SK-N-SH (cell line): ENCODE measurements around the gene WLS. TPM values are rescaled to one million over a fixed set of nuclear protein-coding genes. Genes with fewer than 3 reads are reported as not detected.

Source experiments
- CTCF ChIA-PET: fragments of 300-600, 350-600 bp; formaldehyde crosslinking; extraction: SDS; loops from one replicate; lab custom pipeline; 2021; lab: Yijun Ruan, JAX
- POLR2A ChIA-PET: fragments of 350-600 bp; sonication (Branson Sonifier 250); formaldehyde crosslinking; extraction: SDS; loops from one replicate; lab custom pipeline; 2020; ENCODE audit warnings: antibody characterized with exemption, inconsistent platforms; lab: Yijun Ruan, JAX
- DNase-seq: peaks from one replicate; pipeline ENCODE4 v3.0.0; 2012
- H2AFZ ChIP-seq: fragments of 200-600 bp; sonication (generic); 2 replicates; pipeline ENCODE4 v1.8.1; 2016; ENCODE audit warnings: antibody characterized with exemption, mild to moderate bottlenecking, low read depth
- H3F3A ChIP-seq: fragments of 200-600 bp; sonication (generic); replicated peaks from 2 replicates; pipeline ENCODE3; 2016; ENCODE audit warnings: antibody characterized with exemption, mild to moderate bottlenecking; ENCODE audit not compliant: insufficient read depth
- H3K27ac ChIP-seq, 2 experiments: fragments of 200-500 bp in 1 of 2; fragments of 200-600 bp in 1 of 2; sonication (Bioruptor generic) in 1 of 2; sonication (generic), shearing (Covaris generic) in 1 of 2; 2 replicates each; pipeline versions ENCODE4 v1.5.1 to v1.6.1; 2014 to 2016; ENCODE audit warnings: low read depth in 2 of 2, inconsistent platforms in 1 of 2, low read length in 1 of 2, mild to moderate bottlenecking in 1 of 2, mixed read lengths in 1 of 2
- H3K27me3 ChIP-seq: fragments of 200-600 bp; sonication (generic), shearing (Covaris generic); 2 replicates; pipeline ENCODE4 v1.6.1; 2016; ENCODE audit warnings: mixed run types; ENCODE audit not compliant: insufficient read depth
- H3K36me3 ChIP-seq, 2 experiments: fragments of 200-500 bp in 1 of 2; fragments of 200-600 bp in 1 of 2; sonication (Bioruptor generic) in 1 of 2; sonication (generic) in 1 of 2; replicated peaks in 1 of 2; 2 replicates each; pipeline versions ENCODE3 to v1.5.1; 2014 to 2016; ENCODE audit warnings: low read length in 1 of 2, mild to moderate bottlenecking in 1 of 2; ENCODE audit not compliant: insufficient read depth in 2 of 2, control insufficient read depth in 1 of 2
- H3K4me1 ChIP-seq, 2 experiments: fragments of 200-500 bp in 1 of 2; fragments of 200-600 bp in 1 of 2; sonication (Bioruptor generic) in 1 of 2; sonication (generic), shearing (Covaris generic) in 1 of 2; 2 replicates each; pipeline versions ENCODE4 v1.5.1 to v1.6.1; 2014 to 2016; ENCODE audit warnings: low read depth in 1 of 2, low read length in 1 of 2, mixed run types in 1 of 2; ENCODE audit not compliant: insufficient read depth in 2 of 2, control insufficient read depth in 1 of 2
- H3K4me2 ChIP-seq: fragments of 200-600 bp; sonication (generic), shearing (Covaris generic); 2 replicates; pipeline ENCODE4 v1.6.1; 2017; ENCODE audit warnings: mixed run types
- H3K4me3 ChIP-seq, 2 experiments: fragments of 200-500 bp in 1 of 2; fragments of 200-600 bp in 1 of 2; sonication (Bioruptor generic) in 1 of 2; sonication (generic), shearing (Covaris generic) in 1 of 2; 2 replicates each; pipeline versions ENCODE4 v1.5.1 to v1.8.1; 2014 to 2016; ENCODE audit warnings: low read depth in 2 of 2, inconsistent platforms in 1 of 2, low read length in 1 of 2, mild to moderate bottlenecking in 1 of 2, mixed read lengths in 1 of 2, moderate library complexity in 1 of 2
- H3K79me2 ChIP-seq: fragments of 200-600 bp; sonication (generic); 2 replicates; pipeline ENCODE4 v1.8.1; 2017; ENCODE audit warnings: mild to moderate bottlenecking; ENCODE audit not compliant: insufficient read depth
- H3K9ac ChIP-seq: fragments of 200-600 bp; sonication (generic); 2 replicates; pipeline ENCODE4 v1.6.1; 2017; ENCODE audit warnings: mixed run types
- H3K9me2 ChIP-seq: fragments of 200-600 bp; sonication (generic); 2 replicates; pipeline ENCODE4 v1.6.1; 2017; ENCODE audit warnings: mixed run types
- H3K9me3 ChIP-seq: fragments of 200-600 bp; sonication (generic); 2 replicates; pipeline ENCODE4 v1.6.1; 2017; ENCODE audit warnings: mixed run types, mild to moderate bottlenecking, moderate library complexity
- H4K20me1 ChIP-seq: fragments of 200-600 bp; sonication (generic); 2 replicates; pipeline ENCODE4 v1.6.1; 2017; ENCODE audit warnings: mild to moderate bottlenecking, mixed run types; ENCODE audit not compliant: insufficient read depth
- CHD2 ChIP-seq: fragments of 150-350 bp; IDR thresholded peaks from 2 replicates; pipeline ENCODE4 v1.6.1; 2018; ENCODE audit warnings: low read length; ENCODE audit not compliant: partially characterized antibody
- ELF1 ChIP-seq: IDR thresholded peaks from 2 replicates; pipeline ENCODE4 v1.4.0; 2012
- EZH2phosphoT487 ChIP-seq: fragments of 200-600 bp; sonication (generic); IDR thresholded peaks from 2 replicates; pipeline ENCODE4 v1.6.1; 2017; ENCODE audit warnings: low read depth, mixed run types, mild to moderate bottlenecking, antibody characterized with exemption, moderate library complexity, borderline replicate concordance
- JUND ChIP-seq: IDR thresholded peaks from 2 replicates; pipeline ENCODE4 v1.4.0; 2012
- MEF2A ChIP-seq: IDR thresholded peaks from 2 replicates; pipeline ENCODE4 v1.4.0; 2012; ENCODE audit warnings: low read depth, borderline replicate concordance
- MXI1 ChIP-seq: IDR thresholded peaks from 2 replicates; pipeline ENCODE4 v1.6.1; 2012; ENCODE audit warnings: mild to moderate bottlenecking, low read depth, low read length, improper control_type of control experiment
- NFIC ChIP-seq: IDR thresholded peaks from 2 replicates; pipeline ENCODE4 v1.4.0; 2012; ENCODE audit warnings: borderline replicate concordance
- PBX3 ChIP-seq: IDR thresholded peaks from 2 replicates; pipeline ENCODE4; 2012
- POLR2AphosphoS5 ChIP-seq: IDR thresholded peaks from 2 replicates; pipeline ENCODE4 v1.6.1; 2012; ENCODE audit warnings: low read depth, low read length
- RAD21 ChIP-seq: IDR thresholded peaks from 2 replicates; pipeline ENCODE4 v1.6.1; 2012; ENCODE audit warnings: mild to moderate bottlenecking, low read length
- RCOR1 ChIP-seq: fragments of 150-350 bp; IDR thresholded peaks from 2 replicates; pipeline ENCODE4 v1.6.1; 2017; ENCODE audit warnings: antibody characterized with exemption, low read length
- RFX5 ChIP-seq: IDR thresholded peaks from 2 replicates; pipeline ENCODE4 v1.6.1; 2012; ENCODE audit warnings: mild to moderate bottlenecking, improper control_type of control experiment, low read length
- RXRA ChIP-seq: IDR thresholded peaks from 2 replicates; pipeline ENCODE4 v1.4.0; 2012; ENCODE audit warnings: low read depth, mild to moderate bottlenecking, borderline replicate concordance
- SIN3A ChIP-seq: IDR thresholded peaks from 2 replicates; pipeline ENCODE4 v1.6.1; 2012; ENCODE audit warnings: low read depth, mild to moderate bottlenecking, low read length, moderate library complexity, borderline replicate concordance
- TEAD4 ChIP-seq: IDR thresholded peaks from 2 replicates; pipeline ENCODE4 v1.4.0; 2012; ENCODE audit warnings: mild to moderate bottlenecking, borderline replicate concordance; ENCODE audit not compliant: insufficient read depth
- USF1 ChIP-seq: IDR thresholded peaks from 2 replicates; pipeline ENCODE4 v1.4.0; 2012; ENCODE audit warnings: low read depth, borderline replicate concordance
- YY1 ChIP-seq: IDR thresholded peaks from 2 replicates; pipeline ENCODE4 v1.4.0; 2012; ENCODE audit warnings: low read depth, mild to moderate bottlenecking
- WGBS: methylation state at CpG from one replicate; pipeline ENCODE4 v1.1.6; 2017; ENCODE audit warnings: low lambda C conversion rate; 5-methylcytosine and 5-hydroxymethylcytosine counted together
- polyA plus RNA-seq, 3 experiments: library from polyadenylated mRNA; depleted of rRNA; stranded (reverse); fragments of >200 nt; gene quantifications; 2 replicates each; pipeline ENCODE4 v1.2.3, GENCODE V29; 2012
- TF ChIP-seq, protein P1 (sequence below): IDR thresholded peaks from 2 replicates; pipeline ENCODE4 v1.4.0; 2012; ENCODE audit warnings: low read depth
- TF ChIP-seq, protein P2 (sequence below): IDR thresholded peaks from 2 replicates; pipeline ENCODE4 v1.4.0; 2012; ENCODE audit warnings: low read depth, borderline replicate concordance
- TF ChIP-seq, protein P3 (sequence below): fragments of 200-600 bp; sonication (generic); IDR thresholded peaks from 2 replicates; pipeline ENCODE4 v1.6.1; 2017; ENCODE audit warnings: antibody characterized with exemption, mild to moderate bottlenecking, moderate library complexity

Gene WLS
- polyA plus RNA-seq, 1 of the 3 experiments (the other 2 are of a cell fraction), result 69.0 TPM

GRCh38 chr1:68196676-68197075 is 35.6 kb downstream of the WLS start:
- ChIA-PET POLR2A (no interaction called here), CTCF (no interaction called here)
- TF ChIP-seq PBX3 (peak; percentile 12; the same call in 1 of the 2 replicates), RXRA (no peak)
- Histone ChIP-seq H3K9me3 (no peaks in the 10 kb centered on the region), H3K36me3 (peaks cover 3 to 7% of the 10 kb centered on the region in 2 experiments), H3K4me1 (peaks cover 0 to 43% of the 10 kb centered on the region in 2 experiments; a peak in 1 of 4 replicates), H3K9ac (no peak overlapping the region), H2AFZ (no peak overlapping the region), H4K20me1 (no peaks in the 10 kb centered on the region), H3F3A (peaks cover 16% of the 10 kb centered on the region), H3K27me3 (no peaks in the 10 kb centered on the region), H3K79me2 (peaks cover 37% of the 10 kb centered on the region), H3K4me2 (no peak overlapping the region), H3K9me2 (no peaks in the 10 kb centered on the region), H3K27ac (0 out of 4 replicates have a peak overlapping the region, but pooled peaks of 1 of the 2 experiments have one; percentile 56), H3K4me3 (no peak overlapping the region)
- no peak for DNase-seq
- WGBS, result 81% methylated on average over 3 of the region's 3 CpGs

- TF ChIP-seq RCOR1 (no peak), RXRA (no peak), CHD2 (no peak), SIN3A (no peak), JUND (no peak), TEAD4 (no peak), USF1 (no peak), RFX5 (no peak), RAD21 (no peak), EZH2phosphoT487 (no peak), POLR2AphosphoS5 (no peak), ELF1 (no peak), MEF2A (no peak), YY1 (no peak), MXI1 (no peak), NFIC (no peak)
- TF ChIP-seq, protein P1, sequence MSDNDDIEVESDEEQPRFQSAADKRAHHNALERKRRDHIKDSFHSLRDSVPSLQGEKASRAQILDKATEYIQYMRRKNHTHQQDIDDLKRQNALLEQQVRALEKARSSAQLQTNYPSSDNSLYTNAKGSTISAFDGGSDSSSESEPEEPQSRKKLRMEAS, result no peak
- TF ChIP-seq, protein P2, sequence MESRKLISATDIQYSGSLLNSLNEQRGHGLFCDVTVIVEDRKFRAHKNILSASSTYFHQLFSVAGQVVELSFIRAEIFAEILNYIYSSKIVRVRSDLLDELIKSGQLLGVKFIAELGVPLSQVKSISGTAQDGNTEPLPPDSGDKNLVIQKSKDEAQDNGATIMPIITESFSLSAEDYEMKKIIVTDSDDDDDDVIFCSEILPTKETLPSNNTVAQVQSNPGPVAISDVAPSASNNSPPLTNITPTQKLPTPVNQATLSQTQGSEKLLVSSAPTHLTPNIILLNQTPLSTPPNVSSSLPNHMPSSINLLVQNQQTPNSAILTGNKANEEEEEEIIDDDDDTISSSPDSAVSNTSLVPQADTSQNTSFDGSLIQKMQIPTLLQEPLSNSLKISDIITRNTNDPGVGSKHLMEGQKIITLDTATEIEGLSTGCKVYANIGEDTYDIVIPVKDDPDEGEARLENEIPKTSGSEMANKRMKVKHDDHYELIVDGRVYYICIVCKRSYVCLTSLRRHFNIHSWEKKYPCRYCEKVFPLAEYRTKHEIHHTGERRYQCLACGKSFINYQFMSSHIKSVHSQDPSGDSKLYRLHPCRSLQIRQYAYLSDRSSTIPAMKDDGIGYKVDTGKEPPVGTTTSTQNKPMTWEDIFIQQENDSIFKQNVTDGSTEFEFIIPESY, result no peak
- TF ChIP-seq, protein P3, sequence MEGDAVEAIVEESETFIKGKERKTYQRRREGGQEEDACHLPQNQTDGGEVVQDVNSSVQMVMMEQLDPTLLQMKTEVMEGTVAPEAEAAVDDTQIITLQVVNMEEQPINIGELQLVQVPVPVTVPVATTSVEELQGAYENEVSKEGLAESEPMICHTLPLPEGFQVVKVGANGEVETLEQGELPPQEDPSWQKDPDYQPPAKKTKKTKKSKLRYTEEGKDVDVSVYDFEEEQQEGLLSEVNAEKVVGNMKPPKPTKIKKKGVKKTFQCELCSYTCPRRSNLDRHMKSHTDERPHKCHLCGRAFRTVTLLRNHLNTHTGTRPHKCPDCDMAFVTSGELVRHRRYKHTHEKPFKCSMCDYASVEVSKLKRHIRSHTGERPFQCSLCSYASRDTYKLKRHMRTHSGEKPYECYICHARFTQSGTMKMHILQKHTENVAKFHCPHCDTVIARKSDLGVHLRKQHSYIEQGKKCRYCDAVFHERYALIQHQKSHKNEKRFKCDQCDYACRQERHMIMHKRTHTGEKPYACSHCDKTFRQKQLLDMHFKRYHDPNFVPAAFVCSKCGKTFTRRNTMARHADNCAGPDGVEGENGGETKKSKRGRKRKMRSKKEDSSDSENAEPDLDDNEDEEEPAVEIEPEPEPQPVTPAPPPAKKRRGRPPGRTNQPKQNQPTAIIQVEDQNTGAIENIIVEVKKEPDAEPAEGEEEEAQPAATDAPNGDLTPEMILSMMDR, result no peak
- Histone ChIP-seq H3F3A (peaks cover 19% of the 10 kb centered on the region), H3K36me3 (peaks cover 11 to 37% of the 10 kb centered on the region in 2 experiments), H3K4me2 (no peak overlapping the region), H2AFZ (no peak overlapping the region), H3K4me3 (no peak overlapping the region), H3K79me2 (peaks cover under 1% of the 10 kb centered on the region), H3K4me1 (peaks cover 0 to 2% of the 10 kb centered on the region in 2 experiments; a peak in 1 of 4 replicates), H3K27ac (no peak overlapping the region), H3K27me3 (no peaks in the 10 kb centered on the region), H4K20me1 (no peaks in the 10 kb centered on the region), H3K9ac (no peak overlapping the region), H3K9me2 (no peaks in the 10 kb centered on the region), H3K9me3 (no peaks in the 10 kb centered on the region)
- ChIA-PET POLR2A (no interaction called here), CTCF (interaction anchor here (0.8 to 1.1 kb wide), 2 partner anchors 71 to 141 kb away, joined by 3 to 4 read pairs; no protein-coding TSS in a partner anchor)
- no peak for DNase-seq
- 89% methylated on average over 2 of the region's 2 CpGs for WGBS
Observed at GRCh38 chr1:68191717-68192116, 40.6 kb downstream of the WLS start.
